Stomach (tissue), 9 donors: ENCODE results near the gene CHD9NB. TPM values are rescaled to one million over a fixed set of nuclear protein-coding genes. Genes with fewer than 3 reads are reported as not detected.
"Not testable (repeated sequence)": the region's sequence is repeated elsewhere in the genome, so short reads cannot be mapped to it uniquely, and the experiment has no call there.

Experiments used
- DNase-seq, 2 donors: peaks; one replicate each; pipeline versions ENCODE4 v3.0.0 to v3.0.0-alpha.2; 2013 to 2019
- H3K27ac ChIP-seq, 5 donors: fragments of 200-600 bp in 4 of 5; sonication (generic) in 4 of 5; one replicate each; pipeline ENCODE4 v1.5.1; 2013 to 2019; ENCODE audit warnings: mild to moderate bottlenecking in 1 of 5, moderate library complexity in 1 of 5
- H3K27me3 ChIP-seq, 3 donors: fragments of 200-600 bp; sonication (generic); one replicate each; pipeline ENCODE4 v1.5.1; 2017 to 2019; ENCODE audit warnings: mixed run types in 1 of 3
- H3K36me3 ChIP-seq, 4 donors: fragments of 200-600 bp; sonication (generic); 1 replicate in 3 of 4; 2 replicates in 1 of 4; pipeline ENCODE4 v1.5.1; 2016 to 2019
- H3K4me1 ChIP-seq, 4 donors: fragments of 200-600 bp; sonication (generic); one replicate each; pipeline ENCODE4 v1.5.1; 2016 to 2019
- H3K4me3 ChIP-seq, 4 donors: fragments of 200-600 bp; sonication (generic) in 3 of 4; one replicate each; pipeline ENCODE4 v1.5.1; 2016 to 2019; ENCODE audit warnings: mild to moderate bottlenecking in 1 of 4
- H3K9me3 ChIP-seq, 4 donors: fragments of 200-600 bp; sonication (generic); one replicate each; pipeline ENCODE4 v1.5.1; 2016 to 2019
- CTCF ChIP-seq, 7 experiments: fragments of 450-650 bp in 4 of 7; fragments of 200-600 bp in 3 of 7; sonication (generic) in 3 of 7; IDR thresholded peaks; one replicate each; pipeline ENCODE4 v1.5.1; 2016 to 2019; ENCODE audit warnings: antibody characterized with exemption in 7 of 7, control low read depth in 2 of 7, mild to moderate bottlenecking in 1 of 7
- EP300 ChIP-seq: sonication (generic); formaldehyde crosslinking; IDR thresholded peaks from one replicate; pipeline ENCODE4 v1.6.1; 2017; ENCODE audit warnings: antibody characterized with exemption
- POLR2A ChIP-seq, 4 donors: fragments of 450-650 bp; IDR thresholded peaks; one replicate each; pipeline ENCODE4 v1.6.1; 2016; ENCODE audit warnings: antibody characterized with exemption in 4 of 4, control low read depth in 2 of 4, mild to moderate bottlenecking in 1 of 4, moderate library complexity in 1 of 4
- POLR2AphosphoS5 ChIP-seq, 3 donors: sonication (generic); formaldehyde crosslinking; IDR thresholded peaks; one replicate each; pipeline ENCODE4 v1.6.1; 2016; ENCODE audit warnings: antibody characterized with exemption in 3 of 3
- WGBS, 5 donors: extraction: QIAGEN DNeasy Blood & Tissue Kit in 3 of 5; methylation state at CpG; one replicate each; pipeline versions ENCODE4 v1.1.5 to v1.1.7; 2013 to 2018; 5-methylcytosine and 5-hydroxymethylcytosine counted together
- intact Hi-C: fragments of 100-400 bp; cut with DNase I; formaldehyde crosslinking; loops from one replicate; pipeline ENCODE4 v1.15.1; 2023; ENCODE audit warnings: low total_unique reads
- polyA plus RNA-seq, 3 donors: library from polyadenylated mRNA; stranded (reverse); fragments of 200-250 nt; gene quantifications; one replicate each; pipeline ENCODE4 v1.2.3, GENCODE V29; 2013
- total RNA-seq, 5 donors: library from RNA; depleted of rRNA; stranded (reverse); fragments of >200 nt; gene quantifications; one replicate each; pipeline versions ENCODE4 v1.1.0 to v1.2.3, GENCODE V29; 2014 to 2016
- donor health status: healthy with polysubstance abuse.
- donor health status: Bipolar disorder and iron deficiency.
- donor health status: healthy.

CHD9NB gene
- total and polyA plus RNA-seq, 8 donors = 0.58 to 8.2 (median 0.93) TPM; not detected in 1

- Histone ChIP-seq H3K36me3 (no peaks in the 10 kb centered on the region), H3K27me3 (no peaks in the 10 kb centered on the region), H3K4me3 (peak overlapping the region; percentile 67 to 80 (median 72)), H3K27ac (peak overlapping the region; percentile 81 to 94 (median 90)), H3K4me1 (peaks cover 21 to 58% (median 41%) of the 10 kb centered on the region in 4 donors), H3K9me3 (no peaks in the 10 kb centered on the region)
- intact Hi-C loops = loop anchor here (10.0 kb wide), 1 partner anchor 101 kb away; no protein-coding TSS in a partner anchor
- 48 to 53% (median 53%) methylated on average over 13 of the region's 13 CpGs for WGBS, 5 donors
- peak; percentile 57 to 75 for DNase-seq
- TF ChIP-seq EP300 (no peak), POLR2A (IDR thresholded peaks at IDR 0.05) (no peak), CTCF (IDR thresholded peaks at IDR 0.05) (no peak)
Observed at GRCh38 chr16:53053967-53054669, 1.4 kb upstream of the CHD9NB start.

GRCh38 chr16:53051255-53051654 is 1.4 kb downstream of the CHD9NB start:
- not testable (repeated sequence) for H3K4me3 ChIP-seq, H3K27me3 ChIP-seq, H3K27ac ChIP-seq, DNase-seq, H3K36me3 ChIP-seq, H3K9me3 ChIP-seq
- peaks cover 12 to 41% (median 27%) of the 10 kb centered on the region in 4 donors for H3K4me1 ChIP-seq
- intact Hi-C loops = loop anchor here (10.0 kb wide), 1 partner anchor 104 kb away; no protein-coding TSS in a partner anchor
- 96 to 100% (median 100%) methylated on average over 2 to 4 of the region's 4 CpGs for WGBS, 5 donors

- DNase-seq = no peak
- intact Hi-C loops = no loop called here
- Histone ChIP-seq H3K36me3 (no peaks in the 10 kb centered on the region), H3K9me3 (no peaks in the 10 kb centered on the region), H3K4me3 (no peak overlapping the region), H3K27ac (no peak overlapping the region), H3K27me3 (peaks cover 0 to 4% (median 0%) of the 10 kb centered on the region in 3 donors), H3K4me1 (peaks cover 16 to 49% (median 33%) of the 10 kb centered on the region in 4 donors)
- 43 to 75% (median 62%) methylated on average over 4 of the region's 4 CpGs for WGBS, 5 donors
- peak in 1 of 7 experiments; percentile 9 for TF ChIP-seq CTCF (IDR thresholded peaks at IDR 0.05)
- no peak for TF ChIP-seq EP300
Observed at GRCh38 chr16:53048139-53048915, 4.4 kb downstream of the CHD9NB start.

- WGBS, 5 donors = 86 to 94% (median 93%) methylated on average over 5 of the region's 5 CpGs
- H3K9me3 ChIP-seq, H3K27me3 ChIP-seq, H3K27ac ChIP-seq, DNase-seq, H3K36me3 ChIP-seq, H3K4me3 ChIP-seq, intact Hi-C loops: not testable (repeated sequence)
- peaks cover 23 to 49% (median 36%) of the 10 kb centered on the region in 4 donors for H3K4me1 ChIP-seq
Observed at GRCh38 chr16:53047515-53047914, 5.2 kb downstream of the CHD9NB start.

GRCh38 chr16:53045341-53046220 is 7.1 kb downstream of the CHD9NB start:
- Histone ChIP-seq H3K4me1 (peaks cover 35 to 59% (median 50%) of the 10 kb centered on the region in 4 donors), H3K27me3 (peaks cover 0 to 4% (median 0%) of the 10 kb centered on the region in 3 donors), H3K27ac (peak overlapping the region in 3 of 5 donors; percentile 9 to 56 (median 24)), H3K36me3 (no peaks in the 10 kb centered on the region), H3K9me3 (no peaks in the 10 kb centered on the region), H3K4me3 (no peak overlapping the region)
- peak; percentile 58 to 60 for DNase-seq
- intact Hi-C loops = no loop called here
- TF ChIP-seq POLR2AphosphoS5 (IDR thresholded peaks at IDR 0.05) = no peak
- WGBS, 5 donors = 33 to 73% (median 48%) methylated on average over 6 of the region's 6 CpGs
